Mammary epithelial cell (primary cell): Measurements from ENCODE around the gene EVC.

Experiments used
- CTCF ChIP-seq, 2 donors: IDR thresholded peaks in 1 of 2; conservative IDR thresholded peaks in 1 of 2; 2 replicates each; pipeline ENCODE4 v1.5.1; 2011 to 2012; ENCODE audit warnings: inconsistent platforms in 2 of 2, low read length in 2 of 2, mild to moderate bottlenecking in 2 of 2, control low read depth in 1 of 2, low read depth in 1 of 2; ENCODE audit not compliant: insufficient read depth in 1 of 2; ENCODE audit errors: extremely low read depth in 1 of 2
- EZH2 ChIP-seq: IDR thresholded peaks from 2 replicates; pipeline ENCODE4 v1.6.1; 2012; ENCODE audit warnings: low read length, inconsistent platforms, borderline replicate concordance

GRCh38 chr4:5742968-5743367 lies 32.0 kb downstream of the EVC start:
- TF ChIP-seq EZH2, result no peak
- no peak for TF ChIP-seq CTCF (conservative IDR thresholded peaks at IDR 0.05 in 1 of 2, IDR thresholded peaks at IDR 0.05 in 1 of 2; ENCODE audit: extremely low read depth in 1 of 2, insufficient read depth in 1 of 2, low read depth in 1 of 2, low read length in 2 of 2)
